ENCODE measurements around the gene MUL1.

The MUL1 gene

DNA sequence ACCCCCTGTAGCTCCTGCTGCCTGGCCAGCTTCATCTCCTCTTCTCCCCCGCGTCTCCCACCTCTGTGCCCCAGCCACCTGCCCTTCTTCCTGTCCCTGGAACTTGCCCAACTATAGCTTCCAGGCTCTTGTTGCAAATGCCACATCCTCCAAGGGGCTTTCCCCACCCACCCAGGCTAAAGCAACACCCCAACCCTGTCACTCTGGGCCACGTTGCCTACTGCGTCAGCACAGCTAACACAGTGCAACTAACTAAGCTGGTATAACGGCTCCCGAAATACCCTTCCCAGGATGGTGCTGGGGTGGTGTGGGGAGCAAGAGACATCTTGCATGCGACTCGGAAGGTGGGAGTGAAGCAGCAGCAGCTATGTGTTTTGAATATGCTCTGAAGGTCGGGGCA, 41.7 kb downstream of the MUL1 start:
- DNase-seq: peak; percentile 59

DNA sequence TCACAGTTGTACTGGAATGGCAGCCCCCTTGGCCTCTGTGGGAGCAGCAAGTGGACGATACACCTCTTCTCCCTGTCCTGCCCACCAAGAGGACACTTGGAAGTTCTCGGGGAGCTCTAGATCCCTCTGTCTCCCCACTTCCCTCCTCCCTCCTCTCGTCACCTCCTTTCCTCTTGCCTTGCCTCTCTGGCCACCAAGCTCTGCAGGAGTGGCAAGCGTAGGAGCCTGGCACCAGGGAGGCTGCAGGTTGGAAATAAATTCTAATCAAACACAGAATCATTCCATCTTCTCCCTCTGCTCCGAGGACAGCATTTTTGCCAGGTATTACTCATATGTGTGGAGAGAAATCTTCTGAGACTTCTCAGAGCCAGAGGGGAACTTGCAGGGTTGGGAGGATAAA, 42.8 kb downstream of the MUL1 start:
- no peak for DNase-seq

DNA sequence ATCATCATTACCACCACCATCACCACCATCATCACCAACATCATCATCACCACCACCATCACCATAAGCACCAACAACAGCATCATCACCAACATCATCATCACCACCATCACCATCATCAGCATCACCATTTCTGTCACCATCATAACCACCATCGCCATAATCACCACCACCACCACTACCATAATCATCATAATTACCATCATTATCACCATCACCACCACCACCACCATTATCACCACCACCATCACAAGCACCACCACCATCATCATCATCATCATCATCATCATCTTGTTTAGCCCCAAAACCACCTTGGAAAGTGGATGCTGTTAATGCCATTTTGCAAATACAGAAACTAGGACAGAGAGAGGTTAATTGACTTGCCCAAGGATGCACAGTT, 44.4 kb downstream of the MUL1 start:
- no peak for DNase-seq

DNA sequence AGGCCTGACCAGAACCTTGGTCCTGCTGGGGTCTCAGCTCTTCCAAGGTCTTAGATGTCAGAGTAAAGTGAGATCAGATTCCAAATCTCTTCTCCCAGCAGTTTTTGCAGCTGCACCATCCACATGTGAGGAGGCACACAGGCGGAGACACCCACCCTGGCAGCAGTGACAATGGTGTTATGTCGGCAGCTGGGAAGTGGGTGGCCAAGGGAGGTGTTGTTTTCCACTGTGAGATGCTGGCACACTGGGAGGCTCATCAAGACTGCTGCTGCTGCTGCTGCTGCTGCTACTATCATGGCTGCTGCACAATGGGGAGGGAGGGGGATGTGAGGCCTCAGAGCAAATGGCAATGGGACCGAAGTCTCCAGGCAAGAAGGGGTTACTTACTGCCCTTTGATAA, 45.6 kb downstream of the MUL1 start:
- DNase-seq: no peak

DNA sequence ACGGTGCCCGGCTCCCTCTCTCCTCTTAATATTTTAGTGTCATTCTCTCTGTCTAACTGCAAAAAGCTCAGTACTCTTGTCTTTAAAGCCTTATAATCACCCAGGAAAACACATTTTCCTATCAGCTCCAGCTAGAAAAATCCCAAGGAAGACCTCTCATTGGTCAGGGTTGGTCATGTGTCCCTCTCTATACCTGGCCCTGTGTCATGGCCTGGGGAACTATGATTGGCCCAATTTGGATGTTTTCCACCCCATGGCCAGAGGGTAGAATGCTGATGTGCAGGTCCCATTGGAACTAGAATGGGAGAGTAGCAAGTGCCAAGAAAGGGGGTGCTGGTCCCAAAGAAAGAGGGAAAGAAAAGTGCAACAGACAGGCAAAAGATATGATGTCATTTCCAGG, 49.2 kb downstream of the MUL1 start:
- DNase-seq: no peak

DNA sequence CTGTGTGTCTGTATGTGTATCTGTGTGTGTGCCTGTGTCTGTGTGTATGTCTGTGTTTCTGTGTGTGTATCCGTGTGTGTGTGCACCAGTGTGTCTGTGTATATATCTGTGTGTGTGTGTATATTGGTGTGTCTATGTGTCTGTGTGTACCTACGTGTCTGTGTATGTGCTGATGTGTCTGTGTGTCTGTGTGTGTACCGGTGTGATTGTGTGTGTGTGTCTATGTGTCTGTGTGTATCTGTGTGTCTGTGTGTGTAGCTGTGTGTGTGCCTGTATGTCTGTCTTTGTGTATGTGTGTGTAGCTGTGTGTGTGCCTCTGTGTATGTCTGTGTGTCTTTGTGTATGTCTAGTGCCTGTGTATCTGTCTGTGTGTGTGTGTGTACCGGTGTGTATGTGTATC, 53.9 kb downstream of the MUL1 start:
- no peak for DNase-seq

DNA sequence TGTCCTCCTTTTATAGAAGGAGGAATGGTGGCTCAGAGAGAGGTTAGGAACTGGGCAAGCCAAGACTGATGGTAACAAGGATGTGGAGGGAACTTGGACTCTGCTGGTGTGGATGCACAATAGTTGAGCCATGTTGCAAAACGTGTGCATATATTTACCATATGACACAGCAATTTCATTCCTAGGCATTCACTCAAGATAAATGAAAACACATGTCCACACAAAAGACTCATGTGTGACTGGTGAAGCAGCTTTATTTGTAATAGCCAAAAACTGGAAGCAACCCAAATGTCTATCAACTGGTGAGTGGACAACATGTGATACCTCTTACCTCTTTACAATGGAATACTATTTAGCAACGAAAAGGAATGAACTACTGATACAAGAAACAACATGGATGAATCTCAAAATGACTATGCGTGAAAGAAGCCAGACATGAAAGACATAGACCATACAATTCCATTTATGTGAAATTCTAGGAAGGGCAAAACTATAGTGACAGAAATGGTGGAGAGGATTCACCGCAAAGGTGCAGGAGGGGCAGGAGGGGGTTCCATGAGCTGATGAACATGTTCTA, 58.1 kb downstream of the MUL1 start:
- DNase-seq: no peak
